GM19438 (cell line): ENCODE measurements around the gene MYO9B.

Experiments
- ATAC-seq: cut with Tn5 transposase; IDR thresholded peaks from one replicate; pipeline ENCODE4 v1.9.1; 2021; ENCODE audit warnings: low read depth; ENCODE audit not compliant: unreplicated experiment

MYO9B gene

GRCh38 chr19:17111766-17112165 is 36.2 kb downstream of the MYO9B start:
- no peak for ATAC-seq

- ATAC-seq: no peak
Observed at GRCh38 chr19:17112271-17112670, 36.7 kb downstream of the MYO9B start.

GRCh38 chr19:17112700-17113099 is 37.1 kb downstream of the MYO9B start:
- no peak for ATAC-seq

- ATAC-seq: no peak
Observed at GRCh38 chr19:17113127-17113785, 37.7 kb downstream of the MYO9B start.

GRCh38 chr19:17114414-17114831 is 38.8 kb downstream of the MYO9B start:
- ATAC-seq: no peak

GRCh38 chr19:17116996-17117702 is 41.6 kb downstream of the MYO9B start:
- ATAC-seq: no peak

- no peak for ATAC-seq
Observed at GRCh38 chr19:17118957-17119356, 43.4 kb downstream of the MYO9B start.

GRCh38 chr19:17121736-17122293 is 46.2 kb downstream of the MYO9B start:
- ATAC-seq: no peak

- no peak for ATAC-seq
Observed at GRCh38 chr19:17123041-17123440, 47.5 kb downstream of the MYO9B start.

GRCh38 chr19:17124025-17124424 is 48.4 kb downstream of the MYO9B start:
- no peak for ATAC-seq

GRCh38 chr19:17125062-17125727 is 49.6 kb downstream of the MYO9B start:
- ATAC-seq: peak; percentile 42

GRCh38 chr19:17125728-17126677 is 50.4 kb downstream of the MYO9B start:
- peak; percentile 66 for ATAC-seq

GRCh38 chr19:17127671-17128070 is 52.1 kb downstream of the MYO9B start:
- ATAC-seq: no peak

GRCh38 chr19:17128403-17128802 is 52.8 kb downstream of the MYO9B start:
- ATAC-seq: no peak

GRCh38 chr19:17128820-17129219 is 53.2 kb downstream of the MYO9B start:
- ATAC-seq: no peak

- ATAC-seq: no peak
Observed at GRCh38 chr19:17129377-17129776, 53.8 kb downstream of the MYO9B start.

- peak; percentile 57 for ATAC-seq
Observed at GRCh38 chr19:17135001-17135853, 59.6 kb downstream of the MYO9B start.

GRCh38 chr19:17136021-17136420 is 60.4 kb downstream of the MYO9B start:
- ATAC-seq: no peak

GRCh38 chr19:17136617-17137016 is 61.0 kb downstream of the MYO9B start:
- ATAC-seq: no peak
